Natural killer cell (primary cell): ENCODE measurements around the gene PADI2. TPM values are rescaled to one million over a fixed set of nuclear protein-coding genes. Genes with fewer than 3 reads are reported as not detected.
A peak's percentile ranks its signal among the peaks of the same experiment; 100 is the strongest.

Experiments used
- ATAC-seq, 3 donors: fragments of 150-1000 bp in 2 of 3; fragments of 200-7000 bp in 1 of 3; cut with Tn5 transposase; 1 replicate in 1 of 3; 2 replicates in 2 of 3; pipeline ENCODE4 v1.10.0; 2021; ENCODE audit warnings: mild to moderate bottlenecking in 2 of 3, moderate library complexity in 2 of 3
- DNase-seq, 2 donors: peaks; one replicate each; pipeline versions ENCODE4 v3.0.0 to v3.0.0-alpha.2; 2013 to 2021; ENCODE audit warnings: mixed read lengths in 1 of 2
- H3K27ac ChIP-seq: one replicate; pipeline ENCODE4 v1.5.1; 2013; ENCODE audit warnings: mild to moderate bottlenecking, low read length
- H3K27me3 ChIP-seq: one replicate; pipeline ENCODE4 v1.6.1; 2013; ENCODE audit warnings: low read length; ENCODE audit not compliant: control insufficient read depth, insufficient read depth
- H3K36me3 ChIP-seq: one replicate; pipeline ENCODE4 v1.6.1; 2013; ENCODE audit warnings: low read length; ENCODE audit not compliant: control insufficient read depth, insufficient read depth
- H3K4me1 ChIP-seq: one replicate; pipeline ENCODE4 v1.6.1; 2013; ENCODE audit warnings: low read length; ENCODE audit not compliant: control insufficient read depth, insufficient read depth
- H3K4me3 ChIP-seq: one replicate; pipeline ENCODE4 v1.5.1; 2013; ENCODE audit warnings: low read length
- H3K9me3 ChIP-seq: one replicate; pipeline ENCODE4 v1.6.1; 2013; ENCODE audit warnings: low read length; ENCODE audit not compliant: control insufficient read depth, insufficient read depth
- H3K27ac Mint-ChIP-seq, 2 donors: one replicate each; pipeline ENCODE4 v1.8.0; 2022; ENCODE audit warnings: mild to moderate bottlenecking in 2 of 2, mixed read lengths in 2 of 2, moderate library complexity in 1 of 2
- H3K27me3 Mint-ChIP-seq, 2 donors: one replicate each; pipeline ENCODE4 v1.8.0; 2022; ENCODE audit warnings: low read depth in 2 of 2, mixed read lengths in 2 of 2
- H3K36me3 Mint-ChIP-seq: one replicate; pipeline ENCODE4 v1.8.0; 2022; ENCODE audit warnings: mixed read lengths
- H3K4me1 Mint-ChIP-seq, 2 donors: one replicate each; pipeline ENCODE4 v1.8.0; 2022; ENCODE audit warnings: mixed read lengths in 2 of 2
- H3K4me3 Mint-ChIP-seq: one replicate; pipeline ENCODE4 v1.8.0; 2022; ENCODE audit warnings: mild to moderate bottlenecking, moderate library complexity, mixed read lengths
- H3K9me3 Mint-ChIP-seq, 2 donors: one replicate each; pipeline ENCODE4 v1.8.0; 2022; ENCODE audit warnings: mixed read lengths in 2 of 2
- CTCF ChIP-seq: fragments of 200-600 bp; IDR thresholded peaks from one replicate; pipeline ENCODE4 v1.8.0; 2022; ENCODE audit warnings: antibody characterized with exemption
- WGBS: methylation state at CpG from one replicate; pipeline ENCODE4 v1.1.7; 2013; ENCODE audit warnings: missing lambda C conversion rate; ENCODE audit not compliant: insufficient coverage; 5-methylcytosine and 5-hydroxymethylcytosine counted together
- intact Hi-C: fragments of 100-400 bp; cut with micrococcal nuclease; formaldehyde crosslinking; loops from one replicate; pipeline ENCODE4 v1.14.2; 2022
- total RNA-seq, 4 donors: library from RNA; stranded (reverse); fragments of 120-200 nt in 1 of 4; gene quantifications; one replicate each; pipeline versions ENCODE4 v1.2.3 to v1.2.4, GENCODE V29; 2013 to 2022

The PADI2 gene
- total RNA-seq, 3 donors from 2014 or later (not counting 1 experiment from before 2014, with no cell fraction given): 0.56 to 2.5 (median 0.88) TPM

- DNase-seq (no peak), ATAC-seq (peak in 1 of 3 donors; percentile 34)
- Mint-ChIP-seq H3K9me3 (no peaks in the 10 kb centered on the region), H3K4me3 (no peak overlapping the region), H3K4me1 (peaks cover 0 to 6% of the 10 kb centered on the region in 2 donors), H3K27me3 (no peaks in the 10 kb centered on the region), H3K36me3 (no peaks in the 10 kb centered on the region), H3K27ac (no peak overlapping the region)
- peaks cover 5% of the 10 kb centered on the region for H3K4me1 ChIP-seq
- TF ChIP-seq CTCF: no peak
- no peaks in the 10 kb centered on the region for H3K9me3 ChIP-seq
- H3K27ac ChIP-seq: no peak overlapping the region
- no peaks in the 10 kb centered on the region for H3K36me3 ChIP-seq
- H3K4me3 ChIP-seq: no peak overlapping the region
- intact Hi-C loops: no loop called here
- 11% methylated on average over 3 of the region's 5 CpGs for WGBS
- no peaks in the 10 kb centered on the region for H3K27me3 ChIP-seq
Observed at GRCh38 chr1:17128361-17128760, 9.1 kb upstream of the PADI2 start.

- peak; percentile 77 to 92 (median 85) for ATAC-seq
- Mint-ChIP-seq H3K4me3 (no peak overlapping the region), H3K36me3 (no peaks in the 10 kb centered on the region), H3K27me3 (peaks cover 5 to 6% of the 10 kb centered on the region in 2 donors), H3K4me1 (peaks cover 0 to 6% of the 10 kb centered on the region in 2 donors), H3K27ac (no peak overlapping the region), H3K9me3 (no peaks in the 10 kb centered on the region)
- H3K4me1 ChIP-seq: peaks cover 5% of the 10 kb centered on the region
- intact Hi-C loops: loop anchor here (1.0 kb wide), 2 partner anchors 112 to 211 kb away; no protein-coding TSS in a partner anchor
- TF ChIP-seq CTCF: peak; percentile 89
- DNase-seq: peak; percentile 80 to 88
- H3K36me3 ChIP-seq: no peaks in the 10 kb centered on the region
- WGBS: 27% methylated on average over 16 of the region's 16 CpGs
- no peak overlapping the region for H3K27ac ChIP-seq
- H3K9me3 ChIP-seq: no peaks in the 10 kb centered on the region
- H3K4me3 ChIP-seq: no peak overlapping the region
- no peaks in the 10 kb centered on the region for H3K27me3 ChIP-seq
Observed at GRCh38 chr1:17125756-17126237, 6.5 kb upstream of the PADI2 start.

- Histone ChIP-seq H3K4me1 (peaks cover 20% of the 10 kb centered on the region), H3K9me3 (no peaks in the 10 kb centered on the region), H3K27ac (no peak overlapping the region), H3K27me3 (no peaks in the 10 kb centered on the region), H3K4me3 (no peak overlapping the region), H3K36me3 (no peaks in the 10 kb centered on the region)
- intact Hi-C loops: no loop called here
- Mint-ChIP-seq H3K27me3 (peaks cover 6 to 20% of the 10 kb centered on the region in 2 donors), H3K27ac (no peak overlapping the region), H3K4me3 (no peak overlapping the region), H3K9me3 (no peaks in the 10 kb centered on the region), H3K36me3 (no peaks in the 10 kb centered on the region), H3K4me1 (peaks cover 0 to 19% of the 10 kb centered on the region in 2 donors)
- no peak for DNase-seq
- TF ChIP-seq CTCF: no peak
- ATAC-seq: no peak
- WGBS: 62% methylated on average over 14 of the region's 14 CpGs
Observed at GRCh38 chr1:17123196-17124045, 4.2 kb upstream of the PADI2 start.
